Fibroblast of peridontal ligament (primary cell): ENCODE results near the gene FIGNL1.
"Not testable (repeated sequence)": the region's sequence is repeated elsewhere in the genome, so short reads cannot be mapped to it uniquely, and the experiment has no call there.

ENCODE experiments used
- DNase-seq: peaks from one replicate; pipeline ENCODE4 v3.0.0-alpha.2; 2010; ENCODE audit errors: extremely low read depth

Gene FIGNL1

DNA sequence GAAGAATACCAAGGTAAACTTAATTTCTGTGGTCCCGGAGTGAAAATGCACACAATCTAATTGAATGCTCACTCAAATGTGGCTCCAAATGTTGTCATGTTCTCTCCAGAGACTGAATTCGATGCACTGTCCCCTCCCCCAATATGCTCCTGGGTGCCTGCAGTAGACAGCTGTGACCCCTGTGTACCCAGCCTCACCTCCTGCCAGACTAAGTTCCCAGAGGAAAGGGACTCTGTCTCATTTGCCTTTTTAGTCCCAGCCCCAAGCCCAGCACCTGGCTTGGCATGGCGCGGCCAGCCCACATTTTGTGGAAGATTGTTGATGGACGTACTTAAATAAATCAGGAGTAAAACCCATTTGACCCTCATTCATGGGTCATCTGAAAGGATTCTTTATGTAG is 21.8 kb upstream of the FIGNL1 start:
- DNase-seq: no peak

DNA sequence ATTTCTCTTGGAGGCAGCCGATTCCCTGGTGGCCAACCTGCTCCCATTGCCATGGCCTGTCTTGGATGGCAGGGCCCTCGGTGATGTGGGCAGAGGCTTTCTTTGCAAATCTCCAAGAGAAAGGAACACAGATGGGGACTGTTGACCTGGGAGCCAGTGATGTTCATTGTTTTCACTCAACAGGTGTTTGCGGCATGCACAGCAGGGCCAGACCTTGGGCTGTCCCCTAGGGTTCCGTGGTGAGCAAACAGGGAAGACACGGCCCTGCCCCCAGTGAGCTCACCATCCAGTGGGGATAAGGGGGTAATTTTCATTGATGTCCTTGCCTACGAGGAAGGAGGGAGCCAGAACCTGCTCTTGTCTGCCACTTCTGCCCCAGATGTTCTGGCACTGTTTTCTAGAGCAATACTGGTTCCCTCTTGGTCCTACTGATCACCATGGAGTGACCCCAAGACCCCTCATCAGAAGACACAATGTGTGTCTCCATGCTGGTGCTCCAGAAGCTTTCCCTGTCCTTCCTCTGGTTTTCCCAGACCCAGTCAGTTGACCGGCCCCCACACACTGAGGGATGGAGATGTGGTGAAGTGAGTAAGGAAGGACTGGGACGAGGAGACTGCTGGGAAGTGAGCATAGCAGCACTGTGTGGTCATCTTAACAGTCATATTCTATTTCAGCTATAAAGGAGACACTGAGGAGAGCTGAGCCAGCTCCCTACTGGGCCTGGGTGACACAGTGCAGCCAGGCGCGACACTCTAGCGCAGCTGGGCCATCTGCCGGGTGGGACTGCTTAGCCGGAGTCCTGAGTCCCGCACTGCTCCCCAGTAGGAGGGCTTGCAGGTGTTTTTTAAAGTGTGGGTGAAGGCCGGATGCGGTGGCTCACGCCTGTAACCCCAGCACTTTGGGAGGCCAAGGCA is 20.4 kb upstream of the FIGNL1 start:
- DNase-seq: no peak

DNA sequence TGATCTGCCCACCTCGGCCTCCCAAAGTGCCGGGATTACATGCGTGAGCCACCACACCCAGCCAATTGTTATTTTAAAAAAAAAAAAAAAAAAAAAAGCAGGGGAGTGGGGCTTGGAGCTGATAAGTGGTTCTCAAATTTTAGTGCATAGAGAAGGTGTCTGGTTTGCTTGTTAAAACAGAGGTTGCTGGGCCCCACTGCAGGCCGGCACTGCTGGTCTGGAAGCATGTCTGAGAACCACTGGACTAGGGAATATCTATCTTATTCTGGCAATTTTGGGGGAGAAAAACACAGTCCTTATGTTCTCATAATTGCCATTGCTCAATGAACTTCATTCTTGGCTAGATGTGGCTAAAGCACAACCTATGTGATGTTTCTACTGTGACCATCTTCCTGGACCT is 19.0 kb upstream of the FIGNL1 start:
- DNase-seq: no peak

DNA sequence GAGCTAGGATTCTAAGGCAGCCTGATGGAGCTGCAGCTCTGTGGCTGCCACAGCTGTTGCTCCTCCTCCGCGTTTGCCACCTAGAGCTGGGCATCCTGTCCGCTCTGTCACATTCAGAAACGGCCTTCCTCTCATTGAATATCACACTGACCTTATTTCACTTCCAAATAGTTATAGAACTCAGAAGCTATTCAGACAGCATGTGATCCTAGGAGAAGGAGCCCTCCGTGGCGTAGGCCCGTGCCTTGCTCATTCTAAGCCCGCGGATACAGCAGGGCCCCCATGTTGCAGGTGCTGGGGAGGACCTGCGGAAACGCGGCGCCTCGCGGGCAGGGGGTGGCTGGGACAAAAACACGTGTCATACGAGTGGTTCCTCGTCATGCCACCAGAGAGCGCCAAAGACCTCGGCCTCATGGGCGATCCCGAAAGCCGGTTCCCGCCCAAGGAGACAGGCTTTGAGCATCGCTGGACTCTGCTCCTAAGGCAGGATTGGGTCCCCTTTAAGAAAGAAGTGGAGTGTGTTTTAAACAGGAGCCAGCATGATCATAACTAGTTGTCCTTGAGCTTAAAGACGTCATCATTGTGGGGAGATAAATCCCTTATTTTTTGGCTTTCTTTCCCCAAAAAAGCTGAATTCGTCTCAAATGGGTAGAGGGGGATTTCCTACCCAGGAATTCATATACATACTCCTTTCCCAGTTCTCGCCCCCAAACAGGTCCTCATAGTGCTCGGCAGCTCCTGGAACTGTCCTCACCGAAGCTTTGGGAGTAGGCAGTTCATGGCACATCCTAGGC is 17.9 kb upstream of the FIGNL1 start:
- peak; percentile 64 for DNase-seq

DNA sequence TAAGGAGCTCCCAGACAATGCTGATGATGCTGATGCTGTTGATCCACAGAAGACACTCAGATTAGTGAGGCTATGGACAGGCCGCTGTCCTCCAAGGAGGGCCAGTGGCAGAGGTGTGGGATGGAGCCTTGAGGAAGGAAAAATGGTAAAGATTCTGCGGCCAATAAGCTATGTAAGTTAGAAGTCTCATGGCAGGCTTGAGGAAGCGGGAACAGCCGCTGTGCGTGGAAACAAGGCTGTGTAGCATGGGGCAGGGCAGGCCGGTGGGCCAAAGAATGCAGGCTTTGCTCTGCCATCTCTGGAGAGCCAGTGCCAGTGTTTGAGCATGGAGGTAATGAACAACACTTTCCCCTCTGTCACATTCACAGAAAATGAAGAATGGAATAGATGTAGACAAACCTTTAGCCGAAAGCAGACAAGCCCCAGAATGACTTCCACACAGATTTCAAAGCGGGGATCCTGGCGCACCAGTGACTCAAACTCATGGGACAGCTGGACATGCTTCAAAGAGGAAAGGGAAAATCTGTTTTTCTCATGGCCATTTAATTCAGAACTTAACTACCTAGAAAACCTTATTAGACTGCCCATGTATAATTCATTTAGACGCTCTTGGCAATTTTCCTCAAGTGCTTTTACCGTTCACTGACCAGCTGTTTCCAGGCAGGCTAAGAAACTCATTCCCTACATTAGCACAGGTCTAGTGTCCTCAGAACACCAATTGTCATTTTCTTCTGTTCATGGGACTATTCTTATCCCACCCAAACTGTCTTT is 16.9 kb upstream of the FIGNL1 start:
- no peak for DNase-seq

DNA sequence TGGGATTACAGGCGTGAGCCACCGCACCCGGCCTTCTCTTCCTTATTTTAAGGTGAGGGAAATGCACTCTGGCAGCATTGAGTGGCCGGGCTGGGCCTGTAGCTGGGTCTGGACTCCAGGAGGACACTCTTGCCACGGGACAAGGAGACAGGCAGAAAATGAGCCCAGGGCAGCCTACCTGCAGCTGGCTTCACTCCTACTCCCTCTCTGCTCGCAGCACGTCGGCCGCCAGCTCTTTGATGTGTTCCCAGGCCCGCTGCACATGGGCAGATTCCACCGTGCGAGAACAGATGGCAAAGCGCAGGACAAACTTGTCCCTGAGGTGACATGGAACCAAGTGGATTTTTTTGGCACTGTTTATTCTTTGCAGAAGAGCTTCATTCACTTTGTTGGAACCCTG is 12.9 kb upstream of the FIGNL1 start:
- no peak for DNase-seq

DNA sequence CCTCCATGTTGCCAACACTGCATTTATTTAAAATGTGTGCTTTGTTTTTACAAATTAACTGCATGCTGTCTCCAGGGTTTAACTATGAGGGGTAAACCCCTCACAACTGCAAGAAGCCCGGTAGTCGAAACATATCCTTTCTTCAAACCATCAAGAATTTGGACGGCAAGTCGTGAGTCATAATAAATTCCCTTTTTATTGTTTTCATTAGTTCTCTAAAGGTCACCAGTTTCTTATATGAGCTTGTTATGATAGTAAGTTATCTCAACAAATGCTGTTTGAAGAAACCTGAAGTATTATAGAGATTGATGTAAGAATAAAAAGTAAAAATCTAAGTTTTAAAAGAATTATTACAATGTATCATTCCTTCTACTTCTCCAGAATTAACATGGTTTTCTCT is 12.2 kb upstream of the FIGNL1 start:
- no peak for DNase-seq

DNA sequence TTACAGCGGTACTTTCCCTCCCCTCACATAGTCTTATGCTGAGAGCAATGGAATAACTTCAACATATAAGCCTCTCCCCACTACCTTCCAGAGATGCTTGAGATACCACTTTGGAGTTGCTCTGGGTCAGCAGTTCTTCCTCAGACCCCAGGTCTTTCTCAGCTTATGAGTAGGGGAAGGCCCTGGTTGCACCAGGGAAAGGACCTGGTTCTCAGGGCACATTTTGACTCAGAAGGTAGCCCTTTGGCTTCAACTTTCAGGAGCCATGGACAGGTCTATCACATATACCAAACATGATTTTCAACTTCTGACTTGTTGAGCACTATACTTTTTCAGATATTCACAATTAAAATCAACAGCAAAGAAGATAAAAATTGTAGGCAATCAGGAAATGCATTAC is 11.5 kb upstream of the FIGNL1 start:
- DNase-seq: no peak

DNA sequence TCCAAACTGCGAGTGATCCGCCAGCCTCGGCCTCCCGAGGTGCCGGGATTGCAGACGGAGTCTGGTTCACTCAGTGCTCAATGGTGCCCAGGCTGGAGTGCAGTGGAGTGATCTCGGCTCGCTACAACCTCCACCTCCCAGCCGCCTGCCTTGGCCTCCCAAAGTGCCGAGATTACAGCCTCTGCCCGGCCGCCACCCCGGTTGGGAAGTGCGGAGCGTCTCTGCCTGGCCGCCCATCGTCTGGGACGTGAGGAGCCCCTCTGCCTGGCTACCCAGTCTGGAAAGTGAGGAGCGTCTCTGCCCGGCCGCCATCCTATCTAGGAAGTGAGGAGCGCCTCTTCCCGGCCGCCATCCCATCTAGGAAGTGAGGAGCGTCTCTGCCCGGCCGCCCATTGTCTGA is 9.0 kb upstream of the FIGNL1 start:
- DNase-seq: not testable (repeated sequence)

DNA sequence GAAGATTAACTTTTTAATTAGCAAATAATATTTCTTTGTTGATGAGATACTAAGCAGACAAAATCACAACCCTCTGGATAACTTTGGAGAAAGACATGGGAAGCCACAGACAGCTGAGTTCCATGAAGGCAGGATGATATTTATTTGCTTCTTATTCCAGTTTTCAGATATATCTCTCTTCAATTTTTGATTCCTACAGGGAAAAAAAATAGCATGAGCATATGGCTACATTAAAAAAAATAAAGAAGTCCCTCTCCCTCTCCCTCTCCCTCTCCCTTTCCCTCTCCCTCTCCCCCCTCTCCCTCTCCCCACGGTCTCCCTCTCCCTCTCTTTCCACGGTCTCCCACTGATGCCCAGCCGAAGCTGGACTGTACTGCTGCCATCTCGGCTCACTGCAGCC is 8.5 kb upstream of the FIGNL1 start:
- not testable (repeated sequence) for DNase-seq

DNA sequence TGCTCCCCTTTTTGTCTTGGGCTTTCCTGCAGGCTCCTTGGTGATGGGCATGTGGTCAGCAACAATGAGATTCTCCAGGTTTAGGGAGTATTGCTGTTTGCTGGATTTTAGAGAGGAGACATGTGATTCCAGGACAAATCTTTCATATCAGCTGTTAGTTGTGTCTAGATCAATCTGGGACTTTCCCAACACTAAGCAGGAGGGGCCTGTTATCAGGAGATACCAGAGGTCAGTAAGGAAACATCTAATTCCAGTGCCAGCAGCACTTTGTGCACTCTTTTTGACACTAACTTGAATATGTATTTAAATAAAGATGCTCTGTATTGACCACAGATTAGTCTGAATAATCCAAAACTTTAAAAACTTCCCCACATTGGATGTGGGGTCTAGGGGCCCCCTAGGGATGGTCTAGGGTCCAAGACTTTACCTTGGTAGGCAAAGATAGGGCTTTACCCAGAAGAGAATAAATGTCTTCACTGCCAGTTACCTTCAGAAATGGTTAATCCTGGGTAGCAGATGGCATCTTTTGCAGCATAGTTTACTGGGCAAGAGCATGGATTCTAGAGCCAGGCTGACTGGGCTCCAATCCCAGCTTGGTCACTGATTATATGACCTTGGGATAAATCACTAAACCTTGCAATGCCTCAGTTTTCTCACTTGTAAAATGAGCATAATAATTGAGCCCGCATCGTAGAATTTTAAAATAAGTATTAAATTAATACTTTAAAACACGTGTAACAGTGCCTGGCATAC is 6.4 kb upstream of the FIGNL1 start:
- DNase-seq: no peak

DNA sequence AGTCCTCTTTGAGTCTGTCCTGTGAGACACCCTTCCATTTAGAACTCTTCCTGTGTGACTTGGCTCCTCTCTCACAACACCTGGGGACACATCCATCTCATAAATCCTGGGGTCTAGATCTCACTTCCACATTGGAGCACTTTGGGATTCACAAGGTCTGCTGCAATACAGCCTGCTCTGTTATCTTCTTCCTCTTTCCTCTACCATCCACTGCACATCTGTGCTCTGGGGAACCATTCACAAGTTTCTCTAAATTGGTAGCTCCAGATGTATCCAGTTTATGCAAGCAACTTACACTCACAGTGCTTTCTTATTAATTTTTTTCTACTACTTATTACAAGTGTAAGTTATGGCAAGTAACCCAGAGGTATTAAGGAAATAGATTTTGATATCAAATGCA is 5.5 kb upstream of the FIGNL1 start:
- DNase-seq: no peak

DNA sequence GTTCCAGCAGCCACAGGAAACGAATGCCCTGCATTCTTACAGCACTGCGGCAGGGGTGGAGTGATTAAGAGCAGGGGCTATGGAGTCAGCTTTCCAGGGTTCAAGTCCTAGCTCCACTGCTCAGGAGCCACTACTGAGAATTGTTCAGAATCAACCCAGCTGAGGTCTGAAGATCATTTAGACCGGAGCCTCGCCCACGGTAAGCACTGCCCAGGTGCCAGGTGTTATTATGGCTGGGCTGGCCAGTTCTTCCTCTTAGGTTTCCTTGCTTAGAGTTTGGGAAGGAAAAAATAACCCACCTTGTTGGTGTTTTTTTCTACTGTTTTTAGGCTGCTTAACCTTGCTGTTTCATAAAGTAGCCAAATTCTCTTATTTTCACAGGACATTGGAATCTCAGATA is 4.8 kb upstream of the FIGNL1 start:
- no peak for DNase-seq

DNA sequence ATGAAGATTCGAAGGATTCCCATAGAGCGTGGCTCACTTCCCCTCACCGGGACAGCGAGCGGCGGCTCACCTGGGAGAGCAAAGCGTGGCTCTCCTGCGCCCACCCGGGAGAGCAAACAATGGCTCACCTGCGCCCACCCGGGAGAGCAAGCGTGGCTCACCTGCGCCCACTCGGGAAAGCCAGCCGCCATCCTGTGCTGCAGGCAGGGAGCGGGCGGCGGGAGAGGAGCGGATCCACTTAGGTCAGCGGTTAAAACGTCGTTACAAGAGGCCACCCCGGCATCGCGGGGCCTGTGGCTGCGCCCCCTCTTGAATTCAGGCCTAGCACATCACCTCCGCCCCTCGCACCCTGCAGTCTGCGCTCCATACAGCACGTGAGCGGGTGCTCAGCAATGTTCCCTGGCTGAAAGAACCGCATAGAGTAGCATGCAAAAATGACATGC is 461 bp upstream of the FIGNL1 start:
- DNase-seq: no peak

DNA sequence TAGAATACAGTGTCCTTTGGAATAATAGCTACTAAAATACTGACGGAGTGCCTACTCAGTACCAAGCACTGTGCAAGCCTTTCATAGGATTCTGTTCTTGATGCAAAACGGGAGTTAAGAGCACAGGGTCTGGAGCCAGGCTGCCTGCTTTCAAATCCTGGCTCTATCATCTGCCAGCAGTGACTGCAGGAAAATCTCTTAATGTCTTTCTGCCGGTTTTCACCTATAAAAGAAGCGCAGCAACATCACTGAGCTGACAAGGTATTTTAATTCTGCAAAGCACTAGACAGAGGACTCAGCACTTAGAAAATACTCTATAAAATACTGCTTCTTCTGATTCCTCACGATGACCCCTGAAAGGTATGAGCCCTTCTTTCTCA is 659 bp downstream of the FIGNL1 start:
- DNase-seq: no peak

DNA sequence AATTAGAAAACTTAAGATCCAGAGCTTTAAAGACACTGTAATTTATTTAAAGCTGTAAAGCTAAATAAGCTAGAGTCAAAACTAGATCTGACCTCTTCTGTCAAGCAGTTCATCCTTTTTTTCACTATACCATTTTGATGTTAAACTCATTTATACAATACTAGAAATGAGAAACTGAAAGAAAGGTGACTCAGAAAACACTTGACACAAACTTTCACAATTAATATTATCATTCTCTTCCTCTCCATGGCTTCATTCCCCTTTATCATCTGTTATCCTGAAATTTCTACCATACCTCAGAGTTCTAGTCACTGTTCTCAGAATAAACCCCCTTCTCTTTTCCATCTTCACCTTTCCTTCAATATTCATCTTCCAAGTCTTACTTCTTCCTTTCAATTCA is 1.3 kb downstream of the FIGNL1 start:
- no peak for DNase-seq

DNA sequence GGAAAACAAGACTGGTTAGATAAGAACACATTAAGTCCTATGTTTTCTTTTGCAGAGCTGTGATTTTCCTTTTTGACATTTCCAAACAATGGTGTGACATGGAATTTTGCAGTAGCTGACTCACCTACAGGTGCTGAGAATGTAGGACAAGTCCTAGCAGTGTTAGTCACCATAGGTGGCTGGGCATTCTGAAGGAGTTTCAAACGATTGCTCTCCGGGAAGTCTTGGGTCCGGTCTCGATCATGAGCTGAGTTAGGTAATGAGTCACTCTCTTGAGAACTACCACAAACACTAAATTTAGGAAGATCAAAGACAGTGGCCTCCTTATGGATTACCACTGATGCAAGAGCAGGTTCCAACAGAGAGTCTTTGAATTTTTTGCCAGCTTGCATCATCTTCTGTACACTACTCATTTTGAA is 3.6 kb downstream of the FIGNL1 start:
- peak; percentile 14 for DNase-seq

DNA sequence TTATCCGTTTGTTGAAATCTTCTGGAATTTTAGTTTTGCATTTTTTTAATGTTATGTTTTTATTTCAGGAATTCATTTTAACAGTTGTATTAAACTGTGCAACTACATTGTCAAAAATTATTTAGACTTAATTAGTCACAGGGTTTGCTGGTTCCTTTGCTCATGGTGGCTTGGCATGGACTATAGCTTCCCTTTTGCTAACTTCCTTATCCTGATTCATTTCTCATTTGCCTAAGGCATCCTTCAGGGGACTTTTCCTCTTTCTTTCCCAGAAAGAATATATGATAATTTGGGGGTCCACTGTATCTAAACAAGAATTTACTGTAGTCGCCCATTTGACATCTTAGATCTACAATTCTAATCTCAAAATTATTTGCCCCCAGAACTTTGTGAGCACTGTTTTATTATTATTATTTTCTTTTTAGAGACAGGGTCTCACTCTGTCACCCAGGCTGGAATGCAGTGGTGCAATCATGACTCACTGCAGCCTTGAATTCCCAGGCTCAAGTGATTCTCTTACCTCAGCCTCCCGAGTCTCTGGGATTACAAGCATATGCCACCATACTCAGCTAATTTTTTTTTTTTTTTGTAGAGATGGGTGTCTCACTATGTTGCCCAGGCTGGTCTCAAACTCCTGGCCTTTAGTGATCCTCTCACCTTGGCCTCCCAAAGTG is 13.9 kb downstream of the FIGNL1 start:
- peak; percentile 48 for DNase-seq

DNA sequence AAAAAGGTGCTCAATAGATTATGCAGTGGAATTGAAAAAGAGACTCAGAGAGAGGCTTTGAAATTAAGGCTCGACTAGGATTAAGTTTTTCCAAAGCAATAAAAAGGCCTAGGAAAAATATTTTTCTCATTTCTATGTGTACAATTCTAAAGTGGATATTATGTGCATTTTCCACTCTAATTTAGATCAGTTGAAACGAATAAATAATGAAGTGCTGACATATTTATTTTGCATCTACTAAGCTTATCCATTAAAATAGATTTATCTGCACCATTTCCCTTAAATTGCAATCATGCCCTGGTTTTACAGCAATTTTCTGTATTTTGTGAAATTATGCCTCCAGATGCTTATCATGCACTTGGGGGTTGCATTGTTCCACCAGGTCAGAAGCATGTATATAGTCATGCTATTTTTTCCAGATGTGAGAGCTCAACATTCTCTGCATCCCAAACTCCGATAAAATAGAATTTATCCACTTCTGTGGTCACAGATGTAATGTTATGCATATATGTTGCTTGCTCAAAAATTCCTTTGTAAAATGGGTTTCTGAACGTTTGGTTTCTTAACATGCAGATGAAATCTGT is 18.3 kb downstream of the FIGNL1 start:
- DNase-seq: no peak

DNA sequence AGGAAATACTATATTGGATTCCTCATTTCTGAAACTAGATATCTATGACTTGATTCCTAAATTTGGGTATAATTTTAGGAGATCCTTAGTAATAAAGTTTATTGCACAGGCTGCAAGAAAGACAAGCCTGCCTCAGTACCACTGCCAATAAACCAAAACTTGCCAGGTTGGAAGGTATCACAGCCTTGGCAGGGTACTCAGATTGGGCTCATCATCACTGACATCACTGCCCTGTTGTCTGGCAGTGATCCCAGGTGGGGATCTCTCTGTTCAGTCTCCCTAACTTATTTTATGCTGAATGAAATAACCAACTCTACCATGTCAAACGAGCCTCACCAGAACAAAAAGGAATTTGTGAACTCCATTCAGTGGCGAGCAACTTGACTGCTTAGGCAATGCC is 18.8 kb downstream of the FIGNL1 start:
- DNase-seq: no peak

DNA sequence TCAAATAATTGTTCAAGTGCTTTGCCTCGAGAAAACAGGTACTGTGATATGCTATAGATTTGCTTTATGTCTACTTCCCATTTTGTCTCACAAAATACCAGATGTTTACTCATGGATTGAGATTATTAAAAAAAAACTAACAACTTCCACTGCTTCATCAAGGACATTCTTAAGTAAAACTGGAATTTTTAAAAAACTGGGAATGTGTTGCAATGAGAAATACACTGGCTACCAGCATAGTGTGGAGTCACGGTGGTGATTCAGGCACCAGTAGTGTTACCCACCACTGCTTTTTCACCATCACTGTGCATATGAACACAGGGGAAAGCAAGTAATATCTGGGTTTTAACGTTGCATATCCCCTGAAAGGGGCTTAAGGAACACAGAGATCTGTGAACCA is 21.2 kb downstream of the FIGNL1 start:
- DNase-seq: no peak
